Endothelial cell of umbilical vein (primary cell): ENCODE results near the gene TRPM7. TPM values are rescaled to one million over a fixed set of nuclear protein-coding genes. Genes with fewer than 3 reads are reported as not detected.
"Not testable (repeated sequence)": the region's sequence is repeated elsewhere in the genome, so short reads cannot be mapped to it uniquely, and the experiment has no call there.

Experiments
- BruUV-seq: library from RNA; stranded (reverse); fragments of 400-500 nt; replicated peaks from 2 replicates; lab custom pipeline; 2021; lab: Mats Ljungman, UMichigan
- CTCF ChIA-PET: fragments of 300-600, 350-600 bp; sonication (Branson Sonifier 250); formaldehyde crosslinking; loops from one replicate; lab custom pipeline; 2021; ENCODE audit warnings: antibody characterized with exemption, inconsistent platforms; lab: Charles Lee
- POLR2A ChIA-PET: fragments of 300-600, 350-600 bp; sonication (Branson Sonifier 250); formaldehyde crosslinking; loops from one replicate; lab custom pipeline; 2021; ENCODE audit warnings: antibody characterized with exemption, inconsistent platforms; lab: Charles Lee
- DNase-seq: peaks from one replicate; pipeline ENCODE4 v3.0.0-alpha.2; 2011; ENCODE audit warnings: low read depth, low spot score
- FAIRE-seq: peaks from 2 replicates; lab custom pipeline; 2011; peaks lifted over from hg19 to GRCh38; lab: Jason Lieb, UNC
- H2AFZ ChIP-seq: 2 replicates; pipeline ENCODE4 v1.6.0; 2012; ENCODE audit warnings: low read depth, low read length, control low read depth, inconsistent platforms
- H3K27ac ChIP-seq: 2 replicates; pipeline ENCODE4 v1.5.1; 2011; ENCODE audit warnings: low read depth, mild to moderate bottlenecking, control low read depth, low read length, moderate library complexity; ENCODE audit not compliant: insufficient read depth
- H3K27me3 ChIP-seq, 2 experiments: 2 replicates each; pipeline versions ENCODE4 v1.6.0 to v1.6.1; 2011; ENCODE audit warnings: low read length in 2 of 2, mixed read lengths in 1 of 2; ENCODE audit not compliant: control insufficient read depth in 2 of 2, insufficient read depth in 2 of 2
- H3K36me3 ChIP-seq, 2 experiments: 2 replicates in 1 of 2; 3 replicates in 1 of 2; pipeline ENCODE4 v1.5.1; 2011; ENCODE audit warnings: low read length in 2 of 2, mild to moderate bottlenecking in 1 of 2, moderate library complexity in 1 of 2; ENCODE audit not compliant: control insufficient read depth in 2 of 2, insufficient read depth in 2 of 2; ENCODE audit errors: extremely low read depth in 1 of 2
- H3K4me1 ChIP-seq: 3 replicates; pipeline ENCODE4 v1.5.1; 2011; ENCODE audit warnings: mild to moderate bottlenecking, low read length; ENCODE audit not compliant: control insufficient read depth, insufficient read depth; ENCODE audit errors: extremely low read depth
- H3K4me2 ChIP-seq: 2 replicates; pipeline ENCODE4 v1.6.1; 2011; ENCODE audit warnings: low read length, control low read depth, mixed read lengths; ENCODE audit not compliant: insufficient read depth
- H3K4me3 ChIP-seq, 3 experiments: fragments of 200-600 bp in 1 of 3; sonication (generic), shearing (Covaris generic) in 1 of 3; replicated peaks in 1 of 3; 2 replicates each; pipeline ENCODE4 v1.5.1; 2011 to 2016; ENCODE audit warnings: control low read depth in 3 of 3, low read length in 3 of 3, mild to moderate bottlenecking in 2 of 3, inconsistent platforms in 1 of 3, low read depth in 1 of 3, moderate library complexity in 1 of 3; ENCODE audit not compliant: insufficient read depth in 1 of 3
- H3K79me2 ChIP-seq: 2 replicates; pipeline ENCODE4 v1.6.0; 2012; ENCODE audit warnings: low read length, inconsistent platforms; ENCODE audit not compliant: control insufficient read depth, insufficient read depth
- H3K9ac ChIP-seq: replicated peaks from 2 replicates; pipeline ENCODE3; 2011; ENCODE audit warnings: low read length, control low read depth; ENCODE audit not compliant: insufficient read depth; ENCODE audit errors: extremely low read depth
- H3K9me1 ChIP-seq: replicated peaks from 3 replicates; pipeline ENCODE4 v1.6.0; 2011; ENCODE audit warnings: mild to moderate bottlenecking, low read length; ENCODE audit not compliant: control insufficient read depth, insufficient read depth; ENCODE audit errors: extremely low read depth
- H3K9me3 ChIP-seq: replicated peaks from 2 replicates; pipeline ENCODE4 v1.5.1; 2012; ENCODE audit warnings: low read length, inconsistent platforms; ENCODE audit not compliant: control insufficient read depth, insufficient read depth
- H4K20me1 ChIP-seq: replicated peaks from 2 replicates; pipeline ENCODE3; 2011; ENCODE audit warnings: mild to moderate bottlenecking, low read length; ENCODE audit not compliant: control insufficient read depth, insufficient read depth; ENCODE audit errors: extremely low read depth
- CTCF ChIP-seq, 2 donors: IDR thresholded peaks; 1 replicate in 1 of 2; 2 replicates in 1 of 2; pipeline ENCODE4 v1.5.1; 2011; ENCODE audit warnings: low read length in 2 of 2, mild to moderate bottlenecking in 2 of 2, moderate library complexity in 2 of 2, control low read depth in 1 of 2, inconsistent platforms in 1 of 2, low read depth in 1 of 2; ENCODE audit not compliant: insufficient read depth in 1 of 2; ENCODE audit errors: extremely low read depth in 1 of 2
- EZH2 ChIP-seq: IDR thresholded peaks from 2 replicates; pipeline ENCODE4 v1.6.1; 2012; ENCODE audit warnings: borderline replicate concordance, low read depth, mild to moderate bottlenecking, moderate library complexity, low read length, inconsistent platforms; ENCODE audit not compliant: severe bottlenecking
- FOS ChIP-seq: IDR thresholded peaks from 2 replicates; pipeline ENCODE4 v1.6.1; 2011; ENCODE audit warnings: mild to moderate bottlenecking, low read length, moderate library complexity, borderline replicate concordance; ENCODE audit not compliant: insufficient read depth
- GATA2 ChIP-seq: IDR thresholded peaks from 2 replicates; pipeline ENCODE4 v1.7.0; 2011; ENCODE audit warnings: low read depth, mild to moderate bottlenecking, moderate library complexity, mixed read lengths, low read length; ENCODE audit not compliant: insufficient read length, insufficient read depth
- JUN ChIP-seq: IDR thresholded peaks from 2 replicates; pipeline ENCODE4 v1.6.1; 2011; ENCODE audit warnings: borderline replicate concordance, low read depth; ENCODE audit not compliant: insufficient read length, insufficient read depth
- MAX ChIP-seq: IDR thresholded peaks from 2 replicates; pipeline ENCODE4 v1.6.1; 2011; ENCODE audit not compliant: insufficient read depth, insufficient read length
- MYC ChIP-seq: IDR thresholded peaks from one replicate; pipeline ENCODE4 v1.6.1; 2011; ENCODE audit warnings: mild to moderate bottlenecking, low read depth, low read length
- POLR2A ChIP-seq: IDR thresholded peaks from 2 replicates; pipeline ENCODE4 v1.6.1; 2012; ENCODE audit warnings: low read depth, mild to moderate bottlenecking, control low read depth, low read length
- POLR2AphosphoS5 ChIP-seq: IDR thresholded peaks from 2 replicates; pipeline ENCODE4 v1.6.1; 2012; ENCODE audit warnings: low read depth, mild to moderate bottlenecking, control low read depth, low read length, moderate library complexity; ENCODE audit not compliant: insufficient read depth
- dilution Hi-C: fragments of 300-500 bp; cut with MboI; formaldehyde crosslinking; loops from one replicate; pipeline ENCODE4 v1.15.0; 2019; ENCODE audit warnings: low sequenced_read_pairs; ENCODE audit not compliant: extremely low pct_ligation_motif_present
- intact Hi-C: fragments of 100-400 bp; cut with micrococcal nuclease; formaldehyde crosslinking; loops from one replicate; pipeline ENCODE4 v1.10.0; 2022
- polyA plus RNA-seq, 4 experiments: library from polyadenylated mRNA; depleted of rRNA in 3 of 4; stranded (reverse) in 3 of 4; unstranded in 1 of 4; fragments of >200 nt; gene quantifications; 2 replicates each; pipeline versions ENCODE4 v1.2.1 to v1.2.3, GENCODE V29; 2011 to 2012; ENCODE audit warnings: missing spikeins in 1 of 4
- total RNA-seq: library from RNA; stranded (reverse); gene quantifications from 2 replicates; pipeline ENCODE4 v1.2.3, GENCODE V29; 2021

Gene TRPM7
- total and polyA plus RNA-seq, 2 donors (not counting 3 experiments of a cell fraction or from before 2014, with no cell fraction given), result 6.4 to 34.8 TPM

- Histone ChIP-seq H3K9me3 (no peaks in the 10 kb centered on the region), H2AFZ (no peak overlapping the region), H3K9me1 (no peaks in the 10 kb centered on the region), H3K9ac (no peak overlapping the region), H3K79me2 (no peaks in the 10 kb centered on the region), H3K4me2 (no peak overlapping the region), H4K20me1 (no peaks in the 10 kb centered on the region), H3K27me3 (no peaks in the 10 kb centered on the region), H3K4me3 (no peak overlapping the region), H3K27ac (no peak overlapping the region), H3K36me3 (peaks cover 2 to 19% of the 10 kb centered on the region in 2 experiments), H3K4me1 (no peaks in the 10 kb centered on the region)
- dilution Hi-C loops, result no loop called here
- FAIRE-seq (no peak), DNase-seq (no peak)
- no TSS peak for BruUV-seq
- TF ChIP-seq CTCF (IDR thresholded peaks at IDR 0.05; ENCODE audit: extremely low read depth in 1 of 2, insufficient read depth in 1 of 2, low read depth in 1 of 2, low read length in 2 of 2) (no peak), FOS (no peak), MYC (no peak), EZH2 (no peak), GATA2 (no peak), POLR2AphosphoS5 (no peak), JUN (no peak), MAX (no peak), POLR2A (no peak)
- POLR2A ChIA-PET, result no interaction called here
- intact Hi-C loops, result loop anchor here (10.0 kb wide), 1 partner anchor 299 kb away; the partner anchor contains the start of gene AP4E1
- CTCF ChIA-PET, result interaction anchor here (0.6 to 2.3 kb wide), 3 partner anchors 8 to 17 kb away, joined by 3 to 6 read pairs (median 3); no protein-coding TSS in a partner anchor
These were observed 81.1 kb downstream of the TRPM7 start for GRCh38 chr15:50605462-50605861.

GRCh38 chr15:50602028-50602427 is 84.6 kb downstream of the TRPM7 start:
- CTCF ChIA-PET, H4K20me1 ChIP-seq, H3K4me3 ChIP-seq, H3K9me3 ChIP-seq, H3K9ac ChIP-seq, H3K9me1 ChIP-seq, H3K4me2 ChIP-seq, DNase-seq, H3K4me1 ChIP-seq, dilution Hi-C loops, H3K27ac ChIP-seq, POLR2A ChIA-PET, H3K79me2 ChIP-seq, FAIRE-seq, H2AFZ ChIP-seq, H3K27me3 ChIP-seq, BruUV-seq: not testable (repeated sequence)
- intact Hi-C loops, result loop anchor here (10.0 kb wide), 1 partner anchor 303 kb away; the partner anchor contains the start of gene AP4E1
- H3K36me3 ChIP-seq, result peaks cover 2 to 13% of the 10 kb centered on the region in 2 experiments
